Ascending aorta (tissue), 2 donors: ENCODE data around the gene EPN3. TPM values are rescaled to one million over a fixed set of nuclear protein-coding genes. Genes with fewer than 3 reads are reported as not detected.
A peak's percentile ranks its signal among the peaks of the same experiment; 100 is the strongest.

Source experiments
- DNase-seq, 2 donors: peaks; one replicate each; pipeline ENCODE4 v3.0.0-alpha.2; 2019; ENCODE audit warnings: low spot score in 2 of 2
- H3K27ac ChIP-seq, 2 donors: fragments of 200-600 bp; sonication (generic); one replicate each; pipeline ENCODE4 v1.5.1; 2016 to 2017; ENCODE audit warnings: mild to moderate bottlenecking in 1 of 2
- H3K27me3 ChIP-seq: fragments of 200-600 bp; sonication (generic); one replicate; pipeline ENCODE4 v1.5.1; 2017
- H3K36me3 ChIP-seq, 2 donors: fragments of 200-600 bp; sonication (generic); one replicate each; pipeline ENCODE4 v1.5.1; 2016
- H3K4me1 ChIP-seq, 2 donors: fragments of 200-600 bp; sonication (generic); one replicate each; pipeline ENCODE4 v1.5.1; 2016 to 2017; ENCODE audit warnings: mild to moderate bottlenecking in 1 of 2
- H3K4me3 ChIP-seq, 2 donors: fragments of 200-600 bp; sonication (generic); one replicate each; pipeline ENCODE4 v1.5.1; 2016 to 2017; ENCODE audit warnings: mild to moderate bottlenecking in 1 of 2
- H3K9me3 ChIP-seq, 2 donors: fragments of 200-600 bp; sonication (generic); one replicate each; pipeline ENCODE4 v1.5.1; 2016
- CTCF ChIP-seq, 3 experiments: fragments of 200-600 bp in 2 of 3; fragments of 450-650 bp in 1 of 3; sonication (generic) in 2 of 3; IDR thresholded peaks; one replicate each; pipeline ENCODE4 v1.5.1; 2016 to 2019; ENCODE audit warnings: antibody characterized with exemption in 3 of 3, mild to moderate bottlenecking in 1 of 3, moderate library complexity in 1 of 3
- intact Hi-C: fragments of 100-400 bp; cut with DNase I; formaldehyde crosslinking; loops from one replicate; pipeline ENCODE4 v1.15.1; 2023
- total RNA-seq: library from RNA; depleted of rRNA; stranded (reverse); fragments of >200 nt; gene quantifications from one replicate; pipeline ENCODE4 v1.1.0, GENCODE V29; 2016

The EPN3 gene
- total RNA-seq: 0.85 TPM

GRCh38 chr17:50532452-50533024 is at the start of gene EPN3:
TSS of gene EPN3 (plus strand) at chr17:50532735. CDS start at chr17:50536557, 3,822 bp downstream.
- Histone ChIP-seq H3K36me3 (no peaks in the 10 kb centered on the region), H3K27me3 (peaks cover 11% of the 10 kb centered on the region), H3K4me3 (peak within 1 kb of the TSS in 1 of 2 donors; percentile 39), H3K4me1 (peaks cover 0 to 8% of the 10 kb centered on the region in 2 donors), H3K9me3 (no peaks in the 10 kb centered on the region), H3K27ac (no peak within 1 kb of the TSS)
- DNase-seq: no peak
- no peak for TF ChIP-seq CTCF (IDR thresholded peaks at IDR 0.05)
- intact Hi-C loops: no loop called here

- Histone ChIP-seq H3K27ac (peak overlapping the region; percentile 84 to 88), H3K4me1 (peaks cover 7 to 23% of the 10 kb centered on the region in 2 donors)
- no peak for DNase-seq
Observed at GRCh38 chr17:50483266-50483665, 49.3 kb upstream of the EPN3 start.

GRCh38 chr17:50484386-50485155 is 48.0 kb upstream of the EPN3 start:
- H3K27me3 ChIP-seq: no peaks in the 10 kb centered on the region
- intact Hi-C loops: loop anchor here (5.0 kb wide), 2 partner anchors 213 to 298 kb away; no protein-coding TSS in a partner anchor
- no peak for TF ChIP-seq CTCF (IDR thresholded peaks at IDR 0.05)
- H3K27ac ChIP-seq: peak overlapping the region in 1 of 2 donors; percentile 11
- peaks cover 23 to 49% of the 10 kb centered on the region in 2 donors for H3K36me3 ChIP-seq
- no peak overlapping the region for H3K4me3 ChIP-seq
- no peak for DNase-seq
- no peaks in the 10 kb centered on the region for H3K9me3 ChIP-seq
- peaks cover 5 to 19% of the 10 kb centered on the region in 2 donors for H3K4me1 ChIP-seq

More at GRCh38 chr17:50483266-50483665, 49.3 kb upstream of the EPN3 start:
- no peaks in the 10 kb centered on the region for H3K27me3 ChIP-seq
- H3K36me3 ChIP-seq: peaks cover 23 to 49% of the 10 kb centered on the region in 2 donors
- no peak overlapping the region for H3K4me3 ChIP-seq
- TF ChIP-seq CTCF (IDR thresholded peaks at IDR 0.05): no peak
- no peaks in the 10 kb centered on the region for H3K9me3 ChIP-seq
- intact Hi-C loops: loop anchor here (2.0 to 5.0 kb wide), 4 partner anchors 58 to 299 kb away; no protein-coding TSS in a partner anchor

GRCh38 chr17:50487213-50488096 is 45.1 kb upstream of the EPN3 start:
- no peak for DNase-seq
- H3K4me1 ChIP-seq: peaks cover 3 to 9% of the 10 kb centered on the region in 2 donors
- intact Hi-C loops: no loop called here
- TF ChIP-seq CTCF (IDR thresholded peaks at IDR 0.05): no peak
- peaks cover 20 to 42% of the 10 kb centered on the region in 2 donors for H3K36me3 ChIP-seq
- no peaks in the 10 kb centered on the region for H3K27me3 ChIP-seq
- no peaks in the 10 kb centered on the region for H3K9me3 ChIP-seq
- no peak overlapping the region for H3K4me3 ChIP-seq
- no peak overlapping the region for H3K27ac ChIP-seq

- no peaks in the 10 kb centered on the region for H3K9me3 ChIP-seq
- no peaks in the 10 kb centered on the region for H3K27me3 ChIP-seq
- H3K36me3 ChIP-seq: peaks cover 20 to 36% of the 10 kb centered on the region in 2 donors
- DNase-seq: no peak
- no peak overlapping the region for H3K27ac ChIP-seq
- H3K4me1 ChIP-seq: no peaks in the 10 kb centered on the region
- no peak for TF ChIP-seq CTCF (IDR thresholded peaks at IDR 0.05)
- H3K4me3 ChIP-seq: no peak overlapping the region
- intact Hi-C loops: no loop called here
Observed at GRCh38 chr17:50488880-50489279, 43.7 kb upstream of the EPN3 start.
